Measurements from ENCODE around the gene BAHCC1. TPM values are rescaled to one million over a fixed set of nuclear protein-coding genes. Genes with fewer than 3 reads are reported as not detected.

Gene BAHCC1
- total RNA-seq, 6 donors from 2014 or later = 8.2 to 81.7 (median 21.0) TPM

- no peak for TF ChIP-seq EP300 (IDR thresholded peaks at IDR 0.05)
- TF ChIP-seq POLR2A (IDR thresholded peaks at IDR 0.05) = no peak
- no peak for TF ChIP-seq CTCF (IDR thresholded peaks at IDR 0.05)
- TF ChIP-seq POLR2AphosphoS5 (IDR thresholded peaks at IDR 0.05) = no peak
- Histone ChIP-seq H3K4me3 (no peak overlapping the region), H3K27ac (peak overlapping the region; percentile 95 to 98 (median 96)), H3K9me3 (no peaks in the 10 kb centered on the region), H3K36me3 (no peaks in the 10 kb centered on the region), H3K27me3 (peaks cover 0 to 20% (median 0%) of the 10 kb centered on the region in 4 donors), H3K4me1 (peaks cover 49 to 81% (median 57%) of the 10 kb centered on the region in 4 donors)
- WGBS, 2 donors = 75 to 77% methylated on average over 10 of the region's 10 CpGs
- DNase-seq (no peak), ATAC-seq (ENCODE audit: low FRiP score in 2 of 2) (no peak)
These were observed 5.7 kb upstream of the BAHCC1 start for GRCh38 chr17:81389585-81389984.

DNA sequence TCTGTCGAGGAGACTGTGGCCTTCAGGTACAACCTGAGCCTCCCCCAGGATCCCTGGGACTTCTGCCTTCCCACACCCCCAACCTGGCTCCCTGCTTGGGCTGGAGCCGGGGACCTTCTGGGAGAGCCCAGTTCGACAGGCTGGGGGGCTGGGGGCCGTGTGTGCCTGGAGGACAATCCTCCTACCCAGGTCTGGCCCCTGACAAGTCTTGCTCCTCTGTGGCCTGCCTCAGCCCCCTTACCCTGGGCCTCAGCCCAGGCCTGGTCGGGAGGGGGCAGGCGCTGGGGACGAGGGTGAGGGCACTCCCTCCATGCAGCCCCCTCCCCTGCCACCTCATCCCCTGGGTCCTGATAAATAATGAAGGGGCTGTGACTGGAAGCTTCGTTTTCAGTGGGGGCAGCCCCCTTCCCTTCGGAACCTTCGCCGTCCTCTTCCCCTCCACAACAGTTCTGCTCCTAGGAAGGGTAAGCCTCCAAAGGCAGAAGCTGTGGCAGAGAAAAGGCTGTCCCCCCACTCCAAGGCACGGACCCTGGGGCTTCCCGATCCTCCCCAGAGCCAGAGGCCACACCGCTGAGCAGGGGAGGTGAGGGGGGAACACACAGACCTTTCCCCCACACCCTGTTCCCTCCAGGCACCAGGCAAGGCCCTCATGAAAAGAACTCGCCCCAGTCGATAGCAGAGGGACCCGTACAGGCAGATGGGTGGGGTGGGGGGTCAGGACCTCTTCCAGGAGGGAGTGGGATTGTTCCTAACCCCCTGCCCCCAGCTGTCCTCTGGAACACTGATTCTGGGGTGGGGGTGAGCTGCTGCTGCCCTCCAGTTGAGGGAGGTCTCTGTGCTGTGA is 5.0 kb upstream of the BAHCC1 start:
- H3K36me3 ChIP-seq = no peaks in the 10 kb centered on the region
- no peak overlapping the region for H3K4me3 ChIP-seq
- WGBS, 2 donors = 75 to 81% methylated on average over 10 to 17 of the region's 17 CpGs
- DNase-seq (peak in 1 of 2 donors; percentile 53), ATAC-seq (ENCODE audit: low FRiP score in 2 of 2) (no peak)
- TF ChIP-seq POLR2A (IDR thresholded peaks at IDR 0.05) (no peak), POLR2AphosphoS5 (IDR thresholded peaks at IDR 0.05) (no peak), CTCF (IDR thresholded peaks at IDR 0.05) (no peak), EP300 (IDR thresholded peaks at IDR 0.05) (no peak)
- peak overlapping the region; percentile 11 to 98 (median 96) for H3K27ac ChIP-seq
- no peaks in the 10 kb centered on the region for H3K9me3 ChIP-seq
- peaks cover 0 to 24% (median 0%) of the 10 kb centered on the region in 4 donors for H3K27me3 ChIP-seq
- H3K4me1 ChIP-seq = peaks cover 54 to 87% (median 62%) of the 10 kb centered on the region in 4 donors

DNA sequence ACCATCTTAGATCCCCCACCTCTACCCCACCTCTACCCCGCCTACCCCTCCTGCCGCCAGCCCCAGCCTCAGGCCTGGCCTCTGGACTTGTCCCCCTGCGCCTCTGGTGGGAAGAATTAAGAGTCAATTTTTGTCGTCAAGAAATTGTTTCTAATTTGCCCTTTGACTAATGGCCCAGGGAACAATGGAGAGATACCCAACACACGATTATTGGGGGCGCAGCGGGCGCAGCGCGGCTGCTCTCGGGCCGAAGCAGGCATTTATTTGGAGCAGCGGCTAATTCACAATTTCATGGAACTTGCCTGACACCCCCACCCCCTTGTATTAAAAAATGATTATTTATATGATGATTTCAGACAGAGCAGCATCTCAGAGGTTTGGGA is 4.4 kb upstream of the BAHCC1 start:
- Histone ChIP-seq H3K27ac (peak overlapping the region in 3 of 4 donors; percentile 95 to 98 (median 97)), H3K4me3 (no peak overlapping the region), H3K4me1 (peaks cover 54 to 85% (median 63%) of the 10 kb centered on the region in 4 donors), H3K36me3 (no peaks in the 10 kb centered on the region), H3K27me3 (peaks cover 0 to 24% (median 0%) of the 10 kb centered on the region in 4 donors), H3K9me3 (no peaks in the 10 kb centered on the region)
- 95% methylated on average over 12 to 13 of the region's 13 CpGs for WGBS, 2 donors
- DNase-seq (peak in 1 of 2 donors; percentile 58), ATAC-seq (ENCODE audit: low FRiP score in 2 of 2) (no peak)
- TF ChIP-seq CTCF (IDR thresholded peaks at IDR 0.05) (no peak), POLR2A (IDR thresholded peaks at IDR 0.05) (no peak), EP300 (IDR thresholded peaks at IDR 0.05) (no peak), POLR2AphosphoS5 (IDR thresholded peaks at IDR 0.05) (no peak)

DNA sequence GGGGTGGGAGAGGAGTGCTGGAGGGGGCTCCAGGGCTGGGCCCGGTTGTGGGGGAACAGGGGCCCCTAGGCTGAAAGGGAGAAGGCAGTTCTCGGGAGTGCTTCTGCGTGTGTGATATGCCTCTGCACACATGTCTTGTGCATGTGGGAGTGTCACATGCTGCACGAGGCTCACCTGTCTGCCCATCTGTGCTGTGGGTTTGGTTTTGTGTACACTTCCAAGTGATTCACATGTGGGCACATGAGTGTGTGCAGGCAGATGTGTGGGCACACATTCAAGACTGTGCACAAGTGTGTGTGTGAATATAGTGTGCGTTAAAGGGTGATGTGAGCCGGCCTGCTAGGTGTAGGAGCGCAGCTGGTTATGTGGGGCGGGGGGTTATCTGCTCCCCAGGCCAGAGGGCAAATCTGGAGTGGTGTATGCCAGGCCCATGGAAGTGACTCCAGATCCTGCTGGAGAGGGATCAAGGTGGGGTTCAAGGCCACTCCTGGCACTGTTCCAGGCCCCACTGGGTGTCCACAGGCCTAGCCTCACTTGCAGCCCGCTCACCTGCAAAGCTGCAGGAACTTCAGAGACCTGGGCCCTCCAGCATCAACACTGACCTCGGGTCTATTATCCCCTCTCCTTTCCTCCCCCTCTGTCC is 3.8 kb upstream of the BAHCC1 start:
- H3K4me3 ChIP-seq = peak overlapping the region in 2 of 4 donors; percentile 82 to 85
- no peaks in the 10 kb centered on the region for H3K9me3 ChIP-seq
- H3K27ac ChIP-seq = peak overlapping the region; percentile 95 to 99 (median 96)
- H3K36me3 ChIP-seq = no peaks in the 10 kb centered on the region
- TF ChIP-seq POLR2AphosphoS5 (IDR thresholded peaks at IDR 0.05) = no peak
- no peak for TF ChIP-seq POLR2A (IDR thresholded peaks at IDR 0.05)
- TF ChIP-seq CTCF (IDR thresholded peaks at IDR 0.05) = no peak
- TF ChIP-seq EP300 (IDR thresholded peaks at IDR 0.05) = no peak
- 73 to 75% methylated on average over 10 of the region's 10 CpGs for WGBS, 2 donors
- no peak for ATAC-seq (ENCODE audit: low FRiP score in 2 of 2)
- H3K4me1 ChIP-seq = peaks cover 51 to 84% (median 60%) of the 10 kb centered on the region in 4 donors
- H3K27me3 ChIP-seq = peaks cover 0 to 25% (median 0%) of the 10 kb centered on the region in 4 donors
- DNase-seq = peak in 1 of 2 donors; percentile 4
